Ishikawa (cell line): ENCODE results near the gene CYP2W1.

Source experiments
- CEBPB ChIP-seq: IDR thresholded peaks from 2 replicates; pipeline ENCODE4 v1.6.1; 2012
- EGR1 ChIP-seq: IDR thresholded peaks from 2 replicates; pipeline ENCODE4 v1.6.1; 2012
- EP300 ChIP-seq: IDR thresholded peaks from 2 replicates; pipeline ENCODE4 v1.6.1; 2012; ENCODE audit warnings: borderline replicate concordance
- REST ChIP-seq: IDR thresholded peaks from 2 replicates; pipeline ENCODE4 v1.6.1; 2012; ENCODE audit warnings: low read depth, mild to moderate bottlenecking
- TF ChIP-seq, protein P1 (sequence below): IDR thresholded peaks from 2 replicates; pipeline ENCODE4 v1.6.1; 2012

DNA sequence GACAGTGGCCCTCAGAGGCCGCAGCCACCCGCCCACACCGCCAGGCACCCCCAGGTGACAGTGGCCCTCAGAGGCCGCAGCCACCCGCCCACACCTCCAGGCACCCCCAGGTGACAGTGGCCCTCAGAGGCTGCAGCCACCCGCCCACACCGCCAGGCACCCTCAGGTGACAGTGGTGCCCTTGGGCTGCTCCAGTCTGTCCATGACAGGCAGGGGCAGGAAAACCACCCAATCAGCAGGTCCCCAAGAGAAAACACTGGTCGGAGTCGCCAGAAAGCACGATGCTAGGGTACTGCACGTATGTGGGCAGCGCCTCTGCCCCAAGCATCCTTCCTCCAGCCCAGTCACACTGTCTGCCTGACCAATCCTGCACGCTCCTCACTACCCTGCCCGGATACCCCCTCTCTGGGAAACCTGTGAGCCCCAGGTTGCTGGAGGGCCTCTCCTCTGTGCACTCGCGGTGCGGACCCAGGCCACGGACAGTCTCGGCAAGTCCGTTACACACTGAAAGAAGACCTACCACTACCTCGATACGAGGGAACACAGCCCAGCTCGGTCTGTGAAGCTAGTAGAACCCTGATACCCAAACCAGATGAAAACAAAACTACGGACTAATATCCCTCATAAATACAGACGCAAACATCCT is 49.7 kb downstream of the CYP2W1 start:
- TF ChIP-seq, protein P1, sequence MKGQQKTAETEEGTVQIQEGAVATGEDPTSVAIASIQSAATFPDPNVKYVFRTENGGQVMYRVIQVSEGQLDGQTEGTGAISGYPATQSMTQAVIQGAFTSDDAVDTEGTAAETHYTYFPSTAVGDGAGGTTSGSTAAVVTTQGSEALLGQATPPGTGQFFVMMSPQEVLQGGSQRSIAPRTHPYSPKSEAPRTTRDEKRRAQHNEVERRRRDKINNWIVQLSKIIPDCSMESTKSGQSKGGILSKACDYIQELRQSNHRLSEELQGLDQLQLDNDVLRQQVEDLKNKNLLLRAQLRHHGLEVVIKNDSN = no peak
- TF ChIP-seq CEBPB = no peak
- TF ChIP-seq EGR1 = no peak
- no peak for TF ChIP-seq REST
- no peak for TF ChIP-seq EP300
